Measurements from ENCODE around the gene IFRD1.

IFRD1 gene

GRCh38 chr7:112523871-112524270 is 73.6 kb downstream of the IFRD1 start:
- no peak for DNase-seq
